K562 (cell line): Measurements from ENCODE around the gene ANXA1. TPM values are rescaled to one million over a fixed set of nuclear protein-coding genes. Genes with fewer than 3 reads are reported as not detected.

Source experiments
- ATAC-seq: fragments of 200-7000 bp; cut with Tn5 transposase; 3 replicates; pipeline ENCODE4 v1.9.1; 2020; ENCODE audit warnings: moderate library complexity
- BruUV-seq: library from RNA; stranded (reverse); fragments of 400-500 nt; replicated peaks from 2 replicates; lab custom pipeline; 2021; lab: Mats Ljungman, UMichigan
- CTCF ChIA-PET: fragments of 300-600 bp; formaldehyde crosslinking; extraction: SDS; loops from one replicate; lab custom pipeline; 2021; ENCODE audit warnings: low intra/inter-chr PET ratio; lab: Yijun Ruan, JAX
- POLR2A ChIA-PET: fragments of 300-600, 350-650 bp; sonication (Branson Sonifier 250); formaldehyde crosslinking; extraction: SDS; loops from one replicate; lab custom pipeline; 2021; ENCODE audit warnings: antibody characterized with exemption, inconsistent platforms; lab: Yijun Ruan, JAX
- DNase-seq, 4 experiments: peaks; one replicate each; pipeline versions ENCODE4 v3.0.0 to v3.0.0-alpha.2; 2011 to 2018; ENCODE audit warnings: low spot score in 3 of 4, mixed read lengths in 3 of 4; ENCODE audit errors: extremely low read depth in 1 of 4
- FAIRE-seq: peaks from 2 replicates; lab custom pipeline; 2011; peaks lifted over from hg19 to GRCh38; lab: Jason Lieb, UNC
- H2AFZ ChIP-seq: 2 replicates; pipeline ENCODE4 v1.6.0; 2011; ENCODE audit warnings: low read depth, low read length, control low read depth, inconsistent platforms
- H3K27ac ChIP-seq: fragments of 200-600 bp; 3 replicates; pipeline ENCODE4 v1.8.0; 2011; ENCODE audit warnings: low read depth, mild to moderate bottlenecking, control low read depth, inconsistent platforms, low read length, moderate library complexity, mixed read lengths; ENCODE audit errors: extremely low read depth
- H3K27me3 ChIP-seq, 2 experiments: fragments of 300-600 bp in 1 of 2; 2 replicates in 1 of 2; 3 replicates in 1 of 2; pipeline versions ENCODE4 v1.6.0 to v1.8.0; 2011; ENCODE audit warnings: inconsistent platforms in 2 of 2, low read length in 2 of 2, mild to moderate bottlenecking in 1 of 2, mixed read lengths in 1 of 2, moderate library complexity in 1 of 2; ENCODE audit not compliant: control insufficient read depth in 2 of 2, insufficient read depth in 2 of 2
- H3K36me3 ChIP-seq: fragments of 300-600 bp; 3 replicates; pipeline ENCODE4 v1.8.0; 2011; ENCODE audit warnings: mild to moderate bottlenecking, low read length, inconsistent platforms; ENCODE audit not compliant: control insufficient read depth, insufficient read depth
- H3K4me1 ChIP-seq, 2 experiments: fragments of 200-600 bp in 1 of 2; replicated peaks in 1 of 2; 2 replicates in 1 of 2; 3 replicates in 1 of 2; pipeline versions ENCODE4 v1.5.1 to v1.8.0; 2011; ENCODE audit warnings: inconsistent platforms in 2 of 2, low read length in 2 of 2, mild to moderate bottlenecking in 1 of 2, mixed read lengths in 1 of 2, moderate library complexity in 1 of 2; ENCODE audit not compliant: control insufficient read depth in 2 of 2, insufficient read depth in 2 of 2
- H3K4me2 ChIP-seq: 2 replicates; pipeline ENCODE4 v1.6.1; 2011; ENCODE audit warnings: low read length, control low read depth, inconsistent platforms, mixed read lengths; ENCODE audit not compliant: insufficient read depth
- H3K4me3 ChIP-seq: fragments of 200-600 bp; sonication (generic), shearing (Covaris generic); 2 replicates; pipeline ENCODE4 v1.5.1; 2016; ENCODE audit warnings: control low read depth, inconsistent platforms
- H3K79me2 ChIP-seq: fragments of 200-600 bp; 3 replicates; pipeline ENCODE4 v1.8.0; 2011; ENCODE audit warnings: low read length, inconsistent platforms; ENCODE audit not compliant: control insufficient read depth, insufficient read depth
- H3K9ac ChIP-seq, 2 experiments: 2 replicates each; pipeline versions ENCODE4 v1.6.0 to v1.6.1; 2011; ENCODE audit warnings: low read depth in 2 of 2, low read length in 2 of 2, control low read depth in 1 of 2, inconsistent platforms in 1 of 2, mild to moderate bottlenecking in 1 of 2, mixed read lengths in 1 of 2; ENCODE audit not compliant: insufficient read depth in 1 of 2
- H3K9me1 ChIP-seq: one replicate; pipeline ENCODE4 v1.6.0; 2011; ENCODE audit warnings: inconsistent platforms, mild to moderate bottlenecking, low read length, moderate library complexity; ENCODE audit not compliant: control insufficient read depth, insufficient read depth
- H3K9me3 ChIP-seq: replicated peaks from 2 replicates; pipeline ENCODE4 v1.5.1; 2011; ENCODE audit warnings: low read depth, low read length, inconsistent platforms; ENCODE audit not compliant: control insufficient read depth, insufficient read depth
- H4K20me1 ChIP-seq: replicated peaks from 2 replicates; pipeline ENCODE4 v1.6.1; 2011; ENCODE audit warnings: low read length, inconsistent platforms, mixed read lengths; ENCODE audit not compliant: control insufficient read depth, insufficient read depth
- CHD4 ChIP-seq: fragments of 200-600 bp; sonication (generic); IDR thresholded peaks from 3 replicates; pipeline ENCODE4 v1.6.1; 2012; ENCODE audit warnings: low read depth, mild to moderate bottlenecking, mixed read lengths, low read length, inconsistent platforms; ENCODE audit not compliant: insufficient read depth, insufficient replicate concordance, poor library complexity, severe bottlenecking
- DIDO1 ChIP-seq: fragments of 450-650 bp; IDR thresholded peaks from 2 replicates; pipeline ENCODE4 v1.6.1; 2016; ENCODE audit warnings: low read depth, missing biosample characterization, missing genetic modification characterization
- FOXP1 ChIP-seq: sonication (generic); formaldehyde crosslinking; IDR thresholded peaks from 2 replicates; pipeline ENCODE4 v1.8.0; 2022; ENCODE audit warnings: mild to moderate bottlenecking, missing genetic modification reagents
- JUND ChIP-seq, 2 experiments: IDR thresholded peaks; 2 replicates in 1 of 2; 3 replicates in 1 of 2; pipeline ENCODE4 v1.6.1; 2011; ENCODE audit warnings: borderline replicate concordance in 2 of 2, low read depth in 2 of 2, low read length in 2 of 2, improper control_type of control experiment in 1 of 2, missing biosample characterization in 1 of 2, missing genetic modification characterization in 1 of 2, missing genetic modification reagents in 1 of 2
- KHSRP ChIP-seq: fragments of 450-650 bp; IDR thresholded peaks from 2 replicates; pipeline ENCODE4 v1.6.1; 2017
- RBM15 ChIP-seq: fragments of 200-400 bp; formaldehyde crosslinking; IDR thresholded peaks from 2 replicates; pipeline ENCODE4 v1.6.1; 2018; ENCODE audit warnings: mild to moderate bottlenecking, low read length, moderate library complexity; ENCODE audit not compliant: insufficient read depth
- RCOR1 ChIP-seq, 2 experiments: IDR thresholded peaks; 2 replicates each; pipeline ENCODE4 v1.6.1; 2012; ENCODE audit warnings: low read depth in 2 of 2, low read length in 2 of 2, borderline replicate concordance in 1 of 2, improper control_type of control experiment in 1 of 2
- RUNX1 ChIP-seq: sonication (generic); IDR thresholded peaks from 2 replicates; pipeline ENCODE4 v1.6.1; 2016; ENCODE audit warnings: antibody characterized with exemption, low read depth
- SMARCE1 ChIP-seq: fragments of 450-650 bp; IDR thresholded peaks from 2 replicates; pipeline ENCODE4 v1.7.1; 2016; ENCODE audit warnings: mild to moderate bottlenecking
- TCF15 ChIP-seq: fragments of 250-450 bp; sonication (Bioruptor Pico); IDR thresholded peaks from 2 replicates; pipeline ENCODE4 v1.8.0; 2022; ENCODE audit warnings: moderate library complexity, mild to moderate bottlenecking, inconsistent platforms
- ZKSCAN8 ChIP-seq: fragments of 200-800 bp; sonication (Bioruptor generic); IDR thresholded peaks from 2 replicates; pipeline ENCODE4 v1.6.1; 2016; ENCODE audit warnings: missing genetic modification characterization, missing compliant biosample characterization
- ZNF347 ChIP-seq: fragments of 450-650 bp; formaldehyde crosslinking; IDR thresholded peaks from 2 replicates; pipeline ENCODE4 v1.4.0; 2020; ENCODE audit warnings: low read depth, mild to moderate bottlenecking, moderate library complexity
- ZNF518B ChIP-seq: fragments of 250-450 bp; sonication (Bioruptor Pico); IDR thresholded peaks from 2 replicates; pipeline ENCODE4 v1.5.0; 2021; ENCODE audit warnings: mild to moderate bottlenecking, moderate library complexity
- ZNF740 ChIP-seq, 3 experiments: fragments of 200-800 bp in 1 of 3; sonication (Bioruptor generic) in 1 of 3; sonication (generic) in 1 of 3; formaldehyde crosslinking in 1 of 3; IDR thresholded peaks; 2 replicates each; pipeline versions ENCODE4 v1.6.1 to v1.8.0; 2016 to 2022; ENCODE audit warnings: mild to moderate bottlenecking in 2 of 3, missing compliant biosample characterization in 2 of 3, missing genetic modification characterization in 2 of 3, missing genetic modification reagents in 1 of 3
- WGBS: fragments of 100-300 bp; shearing (Covaris generic); methylation state at CpG from one replicate; pipeline ENCODE4 v1.1.6; 2016; ENCODE audit warnings: low coverage, mixed read lengths; ENCODE audit not compliant: insufficient coverage; ENCODE audit errors: missing lambda C conversion rate; 5-methylcytosine and 5-hydroxymethylcytosine counted together
- in situ Hi-C: fragments of 300-500 bp; cut with MboI; formaldehyde crosslinking; loops from 4 replicates; pipeline ENCODE4 v1.15.0; 2018; ENCODE audit warnings: inconsistent platforms, mixed read lengths
- intact Hi-C: fragments of 100-400 bp; cut with micrococcal nuclease; formaldehyde crosslinking; loops from 2 replicates; pipeline ENCODE4 v1.14.2; 2022
- polyA plus RNA-seq, 8 experiments: library from polyadenylated mRNA; depleted of rRNA in 4 of 8; stranded (reverse) in 5 of 8; unstranded in 3 of 8; fragments of >200 nt; fragmentation: Nextera tagmentation in 2 of 8; fragmentation: Illumina TruSeq in 1 of 8; extraction: Ambion mirVana in 2 of 8; extraction: Trizol in 1 of 8; gene quantifications; 2 replicates each; pipeline versions ENCODE4 v1.2.1 to v1.2.3, GENCODE V29; 2011 to 2014; ENCODE audit warnings: inconsistent platforms in 1 of 8, missing spikeins in 1 of 8
- total RNA-seq, 7 experiments: library from RNA; depleted of rRNA in 6 of 7; stranded (reverse); fragments of >200 nt in 6 of 7; fragmentation: Illumina TruSeq in 2 of 7; extraction: Trizol in 2 of 7; gene quantifications; 2 replicates each; pipeline versions ENCODE4 v1.2.1 to v1.2.3, GENCODE V29; 2011 to 2021; ENCODE audit warnings: low replicate concordance in 1 of 7

ANXA1 gene
- total and polyA plus RNA-seq, 9 of the 15 experiments (the other 6 are each of a cell fraction or from before 2014, with no cell fraction given): 406 to 1,298 (median 620) TPM

GRCh38 chr9:73174330-73174980 is 22.8 kb downstream of the ANXA1 start:
- ATAC-seq (no peak), DNase-seq (no peak), FAIRE-seq (no peak)
- ChIA-PET POLR2A (interaction anchor here (0.6 kb wide), 1 partner anchor 73 kb away, joined by 3 read pairs; no protein-coding TSS in a partner anchor), CTCF (no interaction called here)
- Histone ChIP-seq H4K20me1 (no peaks in the 10 kb centered on the region), H2AFZ (no peak overlapping the region), H3K79me2 (no peaks in the 10 kb centered on the region), H3K4me3 (no peak overlapping the region), H3K27ac (no peak overlapping the region), H3K36me3 (peaks cover 11% of the 10 kb centered on the region; the same call in 1 of the 3 replicates), H3K4me1 (no peaks in the 10 kb centered on the region), H3K9me1 (no peaks in the 10 kb centered on the region), H3K4me2 (no peak overlapping the region), H3K9ac (no peak overlapping the region), H3K27me3 (no peaks in the 10 kb centered on the region), H3K9me3 (no peaks in the 10 kb centered on the region)
- in situ Hi-C loops (loop anchor here (5.0 kb wide), 1 partner anchor 307 kb away; no protein-coding TSS in a partner anchor), intact Hi-C loops (no loop called here)
- 71% methylated on average over 2 of the region's 2 CpGs for WGBS
- no TSS peak for BruUV-seq
- no peak for TF ChIP-seq CHD4
- TF ChIP-seq RUNX1: no peak
- TF ChIP-seq RCOR1 (IDR thresholded peaks at IDR 0.05; ENCODE audit: borderline replicate concordance in 1 of 2, low read depth in 2 of 2, low read length in 2 of 2): no peak
- TF ChIP-seq SMARCE1: no peak
- TF ChIP-seq ZKSCAN8: no peak
- no peak for TF ChIP-seq FOXP1
- no peak for TF ChIP-seq JUND (IDR thresholded peaks at IDR 0.05; ENCODE audit: borderline replicate concordance, low read depth, low read length)
- TF ChIP-seq JUND (tag; IDR thresholded peaks at IDR 0.05; ENCODE audit: borderline replicate concordance, low read depth, low read length): no peak
- no peak for TF ChIP-seq DIDO1
- TF ChIP-seq TCF15 (CRISPR knock-in tag): no peak
- no peak for TF ChIP-seq ZNF347 (CRISPR knock-in tag)
- TF ChIP-seq ZNF740 (CRISPR knock-in tag; IDR thresholded peaks at IDR 0.05): no peak
- no peak for TF ChIP-seq ZNF740 (tag; IDR thresholded peaks at IDR 0.05)
- TF ChIP-seq KHSRP: no peak
- TF ChIP-seq ZNF518B: no peak
- TF ChIP-seq RBM15: no peak
